HG03432 (cell line): ENCODE results near the gene ANKRD53.
A peak's percentile ranks its signal among the peaks of the same experiment; 100 is the strongest.

Experiments
- ATAC-seq: cut with Tn5 transposase; IDR thresholded peaks from one replicate; pipeline ENCODE4 v1.9.1; 2021; ENCODE audit warnings: mild to moderate bottlenecking, moderate library complexity; ENCODE audit not compliant: unreplicated experiment

ANKRD53 gene

GRCh38 chr2:70964133-70964532, 14.3 kb upstream of the ANKRD53 start:
- ATAC-seq = no peak

GRCh38 chr2:70964596-70965386, 13.6 kb upstream of the ANKRD53 start:
- ATAC-seq = peak; percentile 92

- no peak for ATAC-seq
Observed at GRCh38 chr2:70965506-70965905, 12.9 kb upstream of the ANKRD53 start.

- ATAC-seq = no peak
Observed at GRCh38 chr2:70966681-70967080, 11.7 kb upstream of the ANKRD53 start.

GRCh38 chr2:70967189-70967588, 11.2 kb upstream of the ANKRD53 start:
- ATAC-seq = no peak

- ATAC-seq = no peak
Observed at GRCh38 chr2:70974592-70974991, 3.8 kb upstream of the ANKRD53 start.

GRCh38 chr2:70975237-70975636, 3.2 kb upstream of the ANKRD53 start:
- ATAC-seq = no peak

- ATAC-seq = no peak
Observed at GRCh38 chr2:70977605-70978205, 725 bp upstream of the ANKRD53 start.

- ATAC-seq = no peak
Observed at GRCh38 chr2:70979180-70979488, 704 bp downstream of the ANKRD53 start.

- no peak for ATAC-seq
Observed at GRCh38 chr2:70979626-70980025, 1.2 kb downstream of the ANKRD53 start.

GRCh38 chr2:70981421-70981820, 3.0 kb downstream of the ANKRD53 start:
- ATAC-seq = no peak

- ATAC-seq = no peak
Observed at GRCh38 chr2:70981866-70982810, 3.7 kb downstream of the ANKRD53 start.

GRCh38 chr2:70982971-70983370, 4.5 kb downstream of the ANKRD53 start:
- ATAC-seq = no peak

GRCh38 chr2:70983506-70984227, 5.2 kb downstream of the ANKRD53 start:
- ATAC-seq = no peak

GRCh38 chr2:70984228-70984575, 5.8 kb downstream of the ANKRD53 start:
- ATAC-seq = no peak

- peak; percentile 96 for ATAC-seq
Observed at GRCh38 chr2:70984576-70985282, 6.3 kb downstream of the ANKRD53 start.

GRCh38 chr2:70985283-70985688, 6.9 kb downstream of the ANKRD53 start:
- no peak for ATAC-seq

- no peak for ATAC-seq
Observed at GRCh38 chr2:70985956-70986355, 7.5 kb downstream of the ANKRD53 start.

- no peak for ATAC-seq
Observed at GRCh38 chr2:70986499-70987189, 8.2 kb downstream of the ANKRD53 start.

- ATAC-seq = no peak
Observed at GRCh38 chr2:70987386-70987785, 9.0 kb downstream of the ANKRD53 start.
